ENCODE data around the gene SYP. TPM values are rescaled to one million over a fixed set of nuclear protein-coding genes. Genes with fewer than 3 reads are reported as not detected.

The SYP gene
- total RNA-seq, 3 donors from 2014 or later (not counting 1 experiment from before 2014, with no cell fraction given), result 0.36 to 1.0 (median 0.80) TPM

GRCh38 chrX:49204709-49205108 lies 4.7 kb upstream of the SYP start:
- H3K9me3 ChIP-seq (ENCODE audit: control insufficient read depth, insufficient read depth, low read length), result no peaks in the 10 kb centered on the region
- no peak for TF ChIP-seq CTCF (IDR thresholded peaks at IDR 0.05)
- no peaks in the 10 kb centered on the region for H3K9me3 Mint-ChIP-seq
- no peaks in the 10 kb centered on the region for H3K36me3 Mint-ChIP-seq
- WGBS (ENCODE audit: insufficient coverage), result 77% methylated on average over 4 of the region's 4 CpGs
- ATAC-seq (no peak), DNase-seq (no peak)
- H3K27ac Mint-ChIP-seq, result no peak overlapping the region
- H3K4me3 Mint-ChIP-seq, result no peak overlapping the region
- no peak overlapping the region for H3K27ac ChIP-seq (ENCODE audit: low read length)
- no peaks in the 10 kb centered on the region for H3K36me3 ChIP-seq (ENCODE audit: control insufficient read depth, insufficient read depth, low read length)
- intact Hi-C loops (cut with micrococcal nuclease), result no loop called here
- H3K4me3 ChIP-seq (ENCODE audit: low read length), result no peak overlapping the region
- H3K4me1 Mint-ChIP-seq, result peaks cover 0 to 6% of the 10 kb centered on the region in 2 donors
- peaks cover 9% of the 10 kb centered on the region for H3K4me1 ChIP-seq (ENCODE audit: control insufficient read depth, insufficient read depth, low read length)
- no peaks in the 10 kb centered on the region for H3K27me3 Mint-ChIP-seq (ENCODE audit: low read depth in 2 of 2)
- H3K27me3 ChIP-seq (ENCODE audit: control insufficient read depth, insufficient read depth, low read length), result no peaks in the 10 kb centered on the region

GRCh38 chrX:49204017-49204416 lies 4.0 kb upstream of the SYP start:
- Mint-ChIP-seq H3K9me3 (no peaks in the 10 kb centered on the region), H3K27ac (no peak overlapping the region), H3K36me3 (no peaks in the 10 kb centered on the region), H3K4me3 (no peak overlapping the region), H3K27me3 (ENCODE audit: low read depth in 2 of 2) (no peaks in the 10 kb centered on the region), H3K4me1 (peaks cover 0 to 10% of the 10 kb centered on the region in 2 donors)
- WGBS (ENCODE audit: insufficient coverage), result 94% methylated on average over 5 of the region's 6 CpGs
- Histone ChIP-seq H3K27me3 (ENCODE audit: control insufficient read depth, insufficient read depth, low read length) (no peaks in the 10 kb centered on the region), H3K4me3 (ENCODE audit: low read length) (no peak overlapping the region), H3K9me3 (ENCODE audit: control insufficient read depth, insufficient read depth, low read length) (no peaks in the 10 kb centered on the region), H3K36me3 (ENCODE audit: control insufficient read depth, insufficient read depth, low read length) (no peaks in the 10 kb centered on the region), H3K4me1 (ENCODE audit: control insufficient read depth, insufficient read depth, low read length) (peaks cover 16% of the 10 kb centered on the region), H3K27ac (ENCODE audit: low read length) (no peak overlapping the region)
- no peak for TF ChIP-seq CTCF (IDR thresholded peaks at IDR 0.05)
- no peak for DNase-seq
- no peak for ATAC-seq
- intact Hi-C loops (cut with micrococcal nuclease), result no loop called here

- Mint-ChIP-seq H3K9me3 (no peaks in the 10 kb centered on the region), H3K36me3 (no peaks in the 10 kb centered on the region), H3K4me1 (peaks cover 0 to 13% of the 10 kb centered on the region in 2 donors), H3K27me3 (ENCODE audit: low read depth in 2 of 2) (no peaks in the 10 kb centered on the region), H3K27ac (no peak overlapping the region), H3K4me3 (no peak overlapping the region)
- no peaks in the 10 kb centered on the region for H3K36me3 ChIP-seq (ENCODE audit: control insufficient read depth, insufficient read depth, low read length)
- WGBS (ENCODE audit: insufficient coverage), result 90% methylated on average over 3 of the region's 3 CpGs
- no peaks in the 10 kb centered on the region for H3K9me3 ChIP-seq (ENCODE audit: control insufficient read depth, insufficient read depth, low read length)
- no peak for TF ChIP-seq CTCF (IDR thresholded peaks at IDR 0.05)
- intact Hi-C loops (cut with micrococcal nuclease), result no loop called here
- no peak overlapping the region for H3K4me3 ChIP-seq (ENCODE audit: low read length)
- H3K4me1 ChIP-seq (ENCODE audit: control insufficient read depth, insufficient read depth, low read length), result peaks cover 18% of the 10 kb centered on the region
- H3K27me3 ChIP-seq (ENCODE audit: control insufficient read depth, insufficient read depth, low read length), result no peaks in the 10 kb centered on the region
- DNase-seq (no peak), ATAC-seq (no peak)
- H3K27ac ChIP-seq (ENCODE audit: low read length), result no peak overlapping the region
These were observed 3.5 kb upstream of the SYP start for GRCh38 chrX:49203536-49203935.

GRCh38 chrX:49202022-49202421 lies 2.0 kb upstream of the SYP start:
- H3K27ac Mint-ChIP-seq, result no peak overlapping the region
- H3K4me1 Mint-ChIP-seq, result peaks cover 0 to 19% of the 10 kb centered on the region in 2 donors
- no peaks in the 10 kb centered on the region for H3K9me3 ChIP-seq (ENCODE audit: control insufficient read depth, insufficient read depth, low read length)
- TF ChIP-seq CTCF (IDR thresholded peaks at IDR 0.05), result no peak
- intact Hi-C loops (cut with micrococcal nuclease), result no loop called here
- DNase-seq, result no peak
- no peak for ATAC-seq
- H3K4me3 Mint-ChIP-seq, result no peak overlapping the region
- H3K4me3 ChIP-seq (ENCODE audit: low read length), result no peak overlapping the region
- whole genome bisulfite sequencing (ENCODE audit: insufficient coverage), result 59% methylated on average over 2 of the region's 2 CpGs
- no peaks in the 10 kb centered on the region for H3K36me3 Mint-ChIP-seq
- no peak overlapping the region for H3K27ac ChIP-seq (ENCODE audit: low read length)
- H3K4me1 ChIP-seq (ENCODE audit: control insufficient read depth, insufficient read depth, low read length), result peaks cover 18% of the 10 kb centered on the region
- no peaks in the 10 kb centered on the region for H3K27me3 Mint-ChIP-seq (ENCODE audit: low read depth in 2 of 2)
- no peaks in the 10 kb centered on the region for H3K36me3 ChIP-seq (ENCODE audit: control insufficient read depth, insufficient read depth, low read length)
- no peaks in the 10 kb centered on the region for H3K9me3 Mint-ChIP-seq
- no peaks in the 10 kb centered on the region for H3K27me3 ChIP-seq (ENCODE audit: control insufficient read depth, insufficient read depth, low read length)
